GM21737 (cell line): ENCODE results near the gene MPP3.

ENCODE experiments used
- ATAC-seq: cut with Tn5 transposase; IDR thresholded peaks from one replicate; pipeline ENCODE4 v1.9.1; 2021; ENCODE audit warnings: mild to moderate bottlenecking, moderate library complexity; ENCODE audit not compliant: unreplicated experiment

Gene MPP3

GRCh38 chr17:43753493-43754129 is 79.3 kb downstream of the MPP3 start:
- no peak for ATAC-seq
